CD4-positive, alpha-beta T cell treated with Interferon gamma for 1 hour (primary cell): Measurements from ENCODE around the gene MLPH.

Experiments
- DNase-seq: peaks from one replicate; pipeline ENCODE4 v3.0.0-alpha.2; 2020

Gene MLPH

GRCh38 chr2:237572021-237572741 is 85.1 kb downstream of the MLPH start:
- DNase-seq: peak; percentile 78

GRCh38 chr2:237572742-237573101 is 85.7 kb downstream of the MLPH start:
- no peak for DNase-seq

GRCh38 chr2:237573721-237574415 is 86.8 kb downstream of the MLPH start:
- no peak for DNase-seq

- no peak for DNase-seq
Measured at GRCh38 chr2:237574467-237574866, 87.4 kb downstream of the MLPH start.

- DNase-seq: no peak
Measured at GRCh38 chr2:237574894-237575868, 88.1 kb downstream of the MLPH start.

- DNase-seq: no peak
Measured at GRCh38 chr2:237575869-237576862, 89.1 kb downstream of the MLPH start.

GRCh38 chr2:237576974-237577373 is 89.9 kb downstream of the MLPH start:
- no peak for DNase-seq

- DNase-seq: no peak
Measured at GRCh38 chr2:237577458-237577857, 90.4 kb downstream of the MLPH start.

GRCh38 chr2:237577956-237578870 is 91.2 kb downstream of the MLPH start:
- DNase-seq: no peak

- DNase-seq: no peak
Measured at GRCh38 chr2:237581326-237581725, 94.3 kb downstream of the MLPH start.

- DNase-seq: peak; percentile 57
Measured at GRCh38 chr2:237581751-237582746, 95.0 kb downstream of the MLPH start.

GRCh38 chr2:237583385-237584295 is 96.6 kb downstream of the MLPH start:
- DNase-seq: no peak

- DNase-seq: no peak
Measured at GRCh38 chr2:237585590-237586221, 98.7 kb downstream of the MLPH start.

GRCh38 chr2:237588044-237588696 is 101.1 kb downstream of the MLPH start:
- DNase-seq: no peak

GRCh38 chr2:237590272-237591140 is 103.5 kb downstream of the MLPH start, which contains the start of gene RAB17:
TSS of gene RAB17 (minus strand) at chr2:237590734. CDS start at chr2:237586154, 4,580 bp downstream.
- no peak for DNase-seq

- DNase-seq: no peak
Measured at GRCh38 chr2:237591141-237591881, 104.3 kb downstream of the MLPH start.
